Adrenal gland (tissue), 5 donors: ENCODE results near the gene ZNF747.

ENCODE experiments used
- CTCF ChIP-seq, 6 experiments: fragments of 450-650 bp in 4 of 6; fragments of 200-600 bp in 2 of 6; sonication (generic) in 1 of 6; IDR thresholded peaks; 1 replicate in 5 of 6; 2 replicates in 1 of 6; pipeline versions ENCODE4 v1.5.1 to v1.8.0; 2016 to 2021; ENCODE audit warnings: antibody characterized with exemption in 6 of 6, mild to moderate bottlenecking in 2 of 6, moderate library complexity in 1 of 6
- POLR2A ChIP-seq, 2 donors: fragments of 450-650 bp; IDR thresholded peaks; one replicate each; pipeline ENCODE4 v1.6.1; 2017; ENCODE audit warnings: antibody characterized with exemption in 2 of 2, mild to moderate bottlenecking in 2 of 2, moderate library complexity in 1 of 2
- donor health status: DM: no; HTN: no; CAD: no.

- no peak for TF ChIP-seq CTCF (IDR thresholded peaks at IDR 0.05)
- TF ChIP-seq POLR2A (IDR thresholded peaks at IDR 0.05): no peak
Measured at GRCh38 chr16:30553393-30553899, 18.8 kb upstream of the ZNF747 start.
